Bronchus fibroblast of lung (primary cell): ENCODE measurements around the gene IFT43. TPM values are rescaled to one million over a fixed set of nuclear protein-coding genes. Genes with fewer than 3 reads are reported as not detected.

Experiments used
- total RNA-seq: library from RNA; depleted of rRNA; stranded (reverse); fragments of >200 nt; gene quantifications from 2 replicates; pipeline ENCODE4 v1.2.3, GENCODE V29; 2015

IFT43 gene
- total RNA-seq = 42.4 and 44.6 TPM in 2 replicates

GRCh38 chr14:75985618-75986438, at the start of gene IFT43:
IFT43 (plus strand) TSS chr14:75985763; CDS start chr14:75985787, 24 bp downstream.

DNA sequence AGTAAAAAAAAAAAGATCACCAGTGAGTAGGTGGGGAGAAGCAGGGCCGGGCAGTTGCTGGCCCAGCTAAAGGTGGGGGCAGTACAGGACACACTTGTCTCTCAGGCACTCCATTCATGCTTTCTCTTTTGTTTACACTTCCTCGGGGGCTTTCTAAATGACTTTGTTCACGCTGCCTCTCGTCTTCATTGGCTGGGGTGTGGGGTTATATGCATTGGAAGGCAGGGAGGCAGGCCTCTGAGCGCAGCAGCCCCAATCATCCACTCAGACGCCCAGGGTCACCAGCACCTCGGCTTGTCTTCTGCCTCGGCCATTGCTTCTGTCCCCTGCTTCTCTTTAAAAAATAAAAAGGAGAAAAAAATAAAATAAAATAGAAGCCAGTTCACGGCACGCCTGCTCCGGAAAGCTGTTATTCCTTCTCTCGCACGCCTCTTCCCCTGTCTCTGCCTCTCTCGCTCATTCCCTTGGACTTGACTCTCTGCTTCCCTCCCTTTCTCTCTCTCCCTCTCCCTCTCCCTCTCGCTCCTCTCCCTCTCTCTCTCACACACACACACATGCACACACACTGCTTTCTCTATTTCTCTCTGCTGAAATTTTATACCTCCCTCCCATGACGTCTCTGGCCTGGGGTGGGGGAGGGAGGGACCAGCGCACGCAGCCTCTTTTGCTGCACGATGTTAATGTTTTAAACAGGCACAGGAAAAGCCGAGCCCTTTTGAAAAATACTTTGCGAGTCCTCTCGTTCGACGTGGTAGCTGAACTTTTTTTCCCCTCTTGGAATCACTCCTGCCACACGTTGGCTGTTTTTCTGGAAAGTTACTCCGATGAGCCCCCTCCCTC, 3.9 kb upstream of the IFT43 start, which contains the start of gene TGFB3:
TSS of gene TGFB3 (minus strand) at position 570 of the 840 bp plus-strand sequence. CDS start 1,102 bp downstream, outside the sequence.

Other genes with a start within 250 kb of the IFT43 start
- gene TGFB3, start 3.8 kb upstream of the IFT43 start, total RNA-seq = 1.9 and 2.0 TPM in 2 replicates
- gene GPATCH2L, start 166.2 kb downstream of the IFT43 start, total RNA-seq = 29.9 and 33.6 TPM in 2 replicates